Measurements from ENCODE around the gene LCLAT1. TPM values are rescaled to one million over a fixed set of nuclear protein-coding genes. Genes with fewer than 3 reads are reported as not detected.

Gene LCLAT1
- polyA plus RNA-seq, 1 donor (not counting 4 experiments of a cell fraction or from before 2014, with no cell fraction given) = 17.1 TPM

DNA sequence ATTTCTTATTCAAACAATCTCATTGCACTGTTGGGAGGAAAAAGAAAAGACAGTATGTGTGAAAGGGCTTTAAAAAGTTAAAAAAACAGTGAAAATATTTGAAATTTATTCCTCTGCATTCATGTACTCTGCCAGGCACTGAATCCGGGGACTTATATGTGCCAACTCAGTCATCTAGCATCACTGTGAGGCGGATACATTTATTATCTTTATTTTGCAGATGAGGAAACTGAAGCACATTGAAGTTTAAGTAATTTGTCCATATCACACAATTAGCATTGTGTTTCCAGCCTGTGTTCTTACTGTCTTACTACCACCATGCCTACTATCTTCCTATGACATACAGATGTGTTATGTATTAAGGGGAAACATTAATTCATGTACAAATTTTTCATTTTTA is 1.8 kb downstream of the LCLAT1 start:
- FAIRE-seq = no peak
- Histone ChIP-seq H3K4me2 (ENCODE audit: control insufficient read depth, extremely low read depth, insufficient read depth, low read depth, low read length) (peak overlapping the region; percentile 94), H3K9me1 (ENCODE audit: control insufficient read depth, extremely low read depth, insufficient read depth, low read length) (no peaks in the 10 kb centered on the region), H3K36me3 (ENCODE audit: control insufficient read depth in 2 of 2, extremely low read depth in 1 of 2, insufficient read depth in 2 of 2, low read length in 2 of 2) (peaks cover 0 to 2% of the 10 kb centered on the region in 2 experiments), H3K27ac (ENCODE audit: control insufficient read depth, insufficient read depth, low read length) (no peak overlapping the region), H4K20me1 (ENCODE audit: control insufficient read depth, extremely low read depth, insufficient read depth, low read length) (no peaks in the 10 kb centered on the region), H3K4me1 (ENCODE audit: control insufficient read depth, extremely low read depth, insufficient read depth, low read length) (peaks cover 8% of the 10 kb centered on the region), H2AFZ (ENCODE audit: control insufficient read depth, low read length) (no peak overlapping the region), H3K27me3 (ENCODE audit: control insufficient read depth, extremely low read depth, insufficient read depth, low read length) (no peaks in the 10 kb centered on the region), H3K4me3 (ENCODE audit: control insufficient read depth in 2 of 3, extremely low read depth in 1 of 3, insufficient read depth in 2 of 3, low read depth in 1 of 3, low read length in 3 of 3) (no peak overlapping the region), H3K9me3 (ENCODE audit: control insufficient read depth, low read depth, low read length) (no peaks in the 10 kb centered on the region), H3K79me2 (ENCODE audit: control insufficient read depth, insufficient read depth, low read length) (peaks cover 38% of the 10 kb centered on the region), H3K9ac (ENCODE audit: control insufficient read depth, extremely low read depth, insufficient read depth, low read length) (no peak overlapping the region)
- DNase-seq (ENCODE audit: low read depth, low spot score) = no peak
- dilution Hi-C loops (cut with MboI; ENCODE audit: extremely low pct_ligation_motif_present, low sequenced_read_pairs) = no loop called here
- TF ChIP-seq, protein P1, sequence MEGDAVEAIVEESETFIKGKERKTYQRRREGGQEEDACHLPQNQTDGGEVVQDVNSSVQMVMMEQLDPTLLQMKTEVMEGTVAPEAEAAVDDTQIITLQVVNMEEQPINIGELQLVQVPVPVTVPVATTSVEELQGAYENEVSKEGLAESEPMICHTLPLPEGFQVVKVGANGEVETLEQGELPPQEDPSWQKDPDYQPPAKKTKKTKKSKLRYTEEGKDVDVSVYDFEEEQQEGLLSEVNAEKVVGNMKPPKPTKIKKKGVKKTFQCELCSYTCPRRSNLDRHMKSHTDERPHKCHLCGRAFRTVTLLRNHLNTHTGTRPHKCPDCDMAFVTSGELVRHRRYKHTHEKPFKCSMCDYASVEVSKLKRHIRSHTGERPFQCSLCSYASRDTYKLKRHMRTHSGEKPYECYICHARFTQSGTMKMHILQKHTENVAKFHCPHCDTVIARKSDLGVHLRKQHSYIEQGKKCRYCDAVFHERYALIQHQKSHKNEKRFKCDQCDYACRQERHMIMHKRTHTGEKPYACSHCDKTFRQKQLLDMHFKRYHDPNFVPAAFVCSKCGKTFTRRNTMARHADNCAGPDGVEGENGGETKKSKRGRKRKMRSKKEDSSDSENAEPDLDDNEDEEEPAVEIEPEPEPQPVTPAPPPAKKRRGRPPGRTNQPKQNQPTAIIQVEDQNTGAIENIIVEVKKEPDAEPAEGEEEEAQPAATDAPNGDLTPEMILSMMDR (optimal IDR thresholded peaks at IDR 0.05 in 1 of 3, IDR thresholded peaks at IDR 0.05 in 1 of 3, conservative IDR thresholded peaks at IDR 0.05 in 1 of 3; ENCODE audit: extremely low read depth in 1 of 3, insufficient read depth in 2 of 3, low read length in 3 of 3) = no peak
- TF ChIP-seq EZH2 (IDR thresholded peaks at IDR 0.05; ENCODE audit: low read length) = no peak

DNA sequence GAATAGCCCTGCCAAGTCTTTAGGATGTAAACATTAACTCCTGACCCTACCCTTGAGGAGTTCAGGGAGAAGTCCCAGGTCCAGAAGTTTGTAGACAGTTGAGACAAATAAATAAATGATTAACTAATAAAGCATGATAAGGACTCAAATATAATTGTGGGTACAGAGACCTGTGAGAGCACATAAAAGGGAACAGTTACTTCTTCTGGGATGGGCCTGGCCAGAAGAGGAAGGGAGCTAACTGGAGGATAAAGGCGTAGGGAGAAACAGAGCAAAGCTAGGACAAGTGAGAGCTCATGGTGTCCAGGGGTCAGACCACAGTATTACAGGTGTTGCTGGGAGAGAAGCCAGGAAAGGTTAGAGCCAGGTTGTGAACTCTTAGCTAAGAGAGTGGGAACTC is 3.0 kb downstream of the LCLAT1 start:
- Histone ChIP-seq H3K9me3 (ENCODE audit: control insufficient read depth, low read depth, low read length) (no peaks in the 10 kb centered on the region), H3K4me1 (ENCODE audit: control insufficient read depth, extremely low read depth, insufficient read depth, low read length) (peaks cover 8% of the 10 kb centered on the region), H2AFZ (ENCODE audit: control insufficient read depth, low read length) (no peak overlapping the region), H3K9me1 (ENCODE audit: control insufficient read depth, extremely low read depth, insufficient read depth, low read length) (no peaks in the 10 kb centered on the region), H4K20me1 (ENCODE audit: control insufficient read depth, extremely low read depth, insufficient read depth, low read length) (no peaks in the 10 kb centered on the region), H3K79me2 (ENCODE audit: control insufficient read depth, insufficient read depth, low read length) (peaks cover 40% of the 10 kb centered on the region), H3K4me2 (ENCODE audit: control insufficient read depth, extremely low read depth, insufficient read depth, low read depth, low read length) (no peak overlapping the region), H3K9ac (ENCODE audit: control insufficient read depth, extremely low read depth, insufficient read depth, low read length) (no peak overlapping the region), H3K27ac (ENCODE audit: control insufficient read depth, insufficient read depth, low read length) (no peak overlapping the region), H3K27me3 (ENCODE audit: control insufficient read depth, extremely low read depth, insufficient read depth, low read length) (no peaks in the 10 kb centered on the region), H3K36me3 (ENCODE audit: control insufficient read depth in 2 of 2, extremely low read depth in 1 of 2, insufficient read depth in 2 of 2, low read length in 2 of 2) (peaks cover 0 to 2% of the 10 kb centered on the region in 2 experiments), H3K4me3 (ENCODE audit: control insufficient read depth in 2 of 3, extremely low read depth in 1 of 3, insufficient read depth in 2 of 3, low read depth in 1 of 3, low read length in 3 of 3) (no peak overlapping the region)
- dilution Hi-C loops (cut with MboI; ENCODE audit: extremely low pct_ligation_motif_present, low sequenced_read_pairs) = no loop called here
- DNase-seq (ENCODE audit: low read depth, low spot score) (no peak), FAIRE-seq (no peak)
- TF ChIP-seq, protein P1 (optimal IDR thresholded peaks at IDR 0.05 in 1 of 3, IDR thresholded peaks at IDR 0.05 in 1 of 3, conservative IDR thresholded peaks at IDR 0.05 in 1 of 3; ENCODE audit: extremely low read depth in 1 of 3, insufficient read depth in 2 of 3, low read length in 3 of 3) = no peak
- no peak for TF ChIP-seq EZH2 (IDR thresholded peaks at IDR 0.05; ENCODE audit: low read length)
